Measurements from ENCODE around the gene TAL2. TPM values are rescaled to one million over a fixed set of nuclear protein-coding genes. Genes with fewer than 3 reads are reported as not detected.

TAL2 gene
- total RNA-seq, 1 experiment from 2014 or later, result 0.50 TPM

DNA sequence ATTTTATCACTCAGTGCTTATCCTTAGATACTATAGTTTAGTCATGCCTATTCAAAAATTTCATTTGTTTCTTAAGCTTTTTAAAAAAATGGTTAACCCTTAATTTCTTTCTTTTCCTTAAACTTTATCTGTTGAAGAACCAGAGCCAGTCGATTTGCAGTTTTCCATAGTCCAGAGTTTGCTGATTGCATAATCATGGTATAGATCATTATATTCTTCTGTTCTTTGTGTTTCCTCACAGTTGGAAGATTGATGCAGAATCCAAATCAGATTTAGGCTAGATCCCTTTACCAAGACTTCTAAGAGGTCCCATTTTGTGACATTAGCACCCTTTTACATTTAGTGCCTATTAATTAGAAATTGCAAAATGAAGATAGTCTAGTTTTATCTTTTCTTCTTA lies 50.0 kb downstream of the TAL2 start:
- H3K4me2 ChIP-seq (ENCODE audit: insufficient read depth, insufficient read length, low read length), result no peak overlapping the region
- no peak overlapping the region for H3K4ac ChIP-seq (ENCODE audit: low read depth, low read length)
- no CpG with 5 or more reads among the region's 1 CpG for WGBS (ENCODE audit: extremely low coverage, insufficient read length, low lambda C conversion rate)
- H4K5ac ChIP-seq (ENCODE audit: insufficient read length, low read depth, low read length), result no peak overlapping the region
- no peak overlapping the region for H3K56ac ChIP-seq (ENCODE audit: insufficient read length, low read depth, low read length)
- no peak overlapping the region for H2BK120ac ChIP-seq (ENCODE audit: low read depth, low read length, poor library complexity, severe bottlenecking)
- H3K14ac ChIP-seq (ENCODE audit: insufficient read depth, low read length), result no peak overlapping the region
- no peaks in the 10 kb centered on the region for H4K20me1 ChIP-seq (ENCODE audit: control insufficient read depth, insufficient read depth, insufficient read length)
- H3K27me3 Mint-ChIP-seq (ENCODE audit: low read depth), result no peaks in the 10 kb centered on the region
- H2BK15ac ChIP-seq (ENCODE audit: low read depth, low read length), result no peak overlapping the region
- no peak overlapping the region for H3K4me3 Mint-ChIP-seq
- H3K4me1 ChIP-seq (ENCODE audit: insufficient read depth, low read length), result no peaks in the 10 kb centered on the region
- no peak overlapping the region for H3K18ac ChIP-seq (ENCODE audit: insufficient read length, low read depth, low read length)
- no peak overlapping the region for H4K91ac ChIP-seq (ENCODE audit: insufficient read length, low read depth, low read length)
- no peaks in the 10 kb centered on the region for H3K9me3 Mint-ChIP-seq
- H3K9me3 ChIP-seq (ENCODE audit: control insufficient read depth, low read depth, low read length), result no peaks in the 10 kb centered on the region
- no peaks in the 10 kb centered on the region for H3K79me2 ChIP-seq (ENCODE audit: insufficient read depth, low read length)
- H3K4me1 Mint-ChIP-seq, result peaks cover 4 to 6% of the 10 kb centered on the region in 2 experiments; a peak in 3 of 4 replicates
- no peak overlapping the region for H2BK5ac ChIP-seq (ENCODE audit: insufficient read length, low read length)
- no peak overlapping the region for H2BK20ac ChIP-seq (ENCODE audit: low read depth, low read length, poor library complexity, severe bottlenecking)
- no peaks in the 10 kb centered on the region; a peak in 1 of 7 replicates for H3K36me3 Mint-ChIP-seq (ENCODE audit: insufficient read depth in 1 of 3, low read depth in 3 of 3)
- H3K9ac ChIP-seq (ENCODE audit: extremely low read depth, insufficient read length, low read length), result no peak overlapping the region
- no peaks in the 10 kb centered on the region for H3K27me3 ChIP-seq (ENCODE audit: insufficient read depth, low read length)
- H3K27ac Mint-ChIP-seq, result no peak overlapping the region
- no peak overlapping the region for H2AFZ ChIP-seq (ENCODE audit: low read length)
- H3K79me1 ChIP-seq (ENCODE audit: insufficient read depth, low read depth, low read length, poor library complexity, severe bottlenecking), result no peaks in the 10 kb centered on the region
- no peak overlapping the region for H2AK5ac ChIP-seq (ENCODE audit: insufficient read length, low read length)
- H3K23me2 ChIP-seq (ENCODE audit: insufficient read length, low read depth, low read length, poor library complexity, severe bottlenecking), result no peaks in the 10 kb centered on the region
- no peak overlapping the region for H3T11ph ChIP-seq (ENCODE audit: low read length)
- no peak for TF ChIP-seq CTCF (conservative IDR thresholded peaks at IDR 0.05)
- no peak overlapping the region for H3K27ac ChIP-seq (ENCODE audit: insufficient read length, low read depth, low read length)
- no peak for DNase-seq
- H4K8ac ChIP-seq (replicated peaks; ENCODE audit: insufficient read length, low read depth, low read length), result no peak overlapping the region
- no peak overlapping the region for H2BK12ac ChIP-seq (ENCODE audit: insufficient read length, low read depth, low read length)
- H3K23ac ChIP-seq (ENCODE audit: insufficient read length, low read depth, low read length), result no peak overlapping the region

Other genes starting within 250 kb of the TAL2 start
- 4.7 and 5.5 TPM in 2 replicates for gene FSD1L, start 214.4 kb upstream of the TAL2 start, total RNA-seq (2021)
- gene FKTN, start 104.3 kb upstream of the TAL2 start, total RNA-seq (2021), result 13.6 and 14.3 TPM in 2 replicates
- 14.5 and 17.1 TPM in 2 replicates for gene TMEM38B, start 32.1 kb downstream of the TAL2 start, total RNA-seq (2021)

All from H9 (cell line).